HepG2 (cell line): ENCODE data around the gene NREP. TPM values are rescaled to one million over a fixed set of nuclear protein-coding genes. Genes with fewer than 3 reads are reported as not detected.

Source experiments
- ARNTL ChIP-seq: sonication (generic); formaldehyde crosslinking; IDR thresholded peaks from 2 replicates; pipeline ENCODE4 v1.4.0; 2020; ENCODE audit warnings: mild to moderate bottlenecking, missing genetic modification reagents
- ELF3 ChIP-seq: IDR thresholded peaks from 2 replicates; pipeline ENCODE4 v1.6.1; 2016; ENCODE audit warnings: missing genetic modification reagents, missing compliant biosample characterization
- FOXA3 ChIP-seq: IDR thresholded peaks from 2 replicates; pipeline ENCODE4 v1.6.1; 2016; ENCODE audit warnings: missing genetic modification reagents, missing compliant biosample characterization
- GATAD2A ChIP-seq: IDR thresholded peaks from 2 replicates; pipeline ENCODE4 v1.6.1; 2016
- HOXA3 ChIP-seq: sonication (generic); formaldehyde crosslinking; IDR thresholded peaks from 2 replicates; pipeline ENCODE4 v1.5.0; 2020; ENCODE audit warnings: missing genetic modification reagents
- ISL2 ChIP-seq: sonication (generic); formaldehyde crosslinking; IDR thresholded peaks from 2 replicates; pipeline ENCODE4 v1.5.0; 2020; ENCODE audit warnings: missing genetic modification reagents
- SKIL ChIP-seq: sonication (generic); formaldehyde crosslinking; IDR thresholded peaks from 2 replicates; pipeline ENCODE4 v1.8.0; 2022; ENCODE audit warnings: missing genetic modification reagents, mild to moderate bottlenecking, moderate library complexity, borderline replicate concordance
- SOX6 ChIP-seq, 2 experiments: fragments of 450-650 bp in 1 of 2; sonication (generic) in 1 of 2; formaldehyde crosslinking in 1 of 2; IDR thresholded peaks; 2 replicates each; pipeline versions ENCODE4 v1.4.0 to v1.6.1; 2017 to 2020; ENCODE audit warnings: antibody characterized with exemption in 1 of 2, mild to moderate bottlenecking in 1 of 2, missing genetic modification reagents in 1 of 2
- ZBTB37 ChIP-seq: sonication (generic); formaldehyde crosslinking; IDR thresholded peaks from 2 replicates; pipeline ENCODE4 v1.4.0; 2020; ENCODE audit warnings: mild to moderate bottlenecking, missing genetic modification reagents
- ZNF12 ChIP-seq: sonication (generic); formaldehyde crosslinking; IDR thresholded peaks from 2 replicates; pipeline ENCODE4 v1.5.0; 2020; ENCODE audit warnings: missing genetic modification reagents
- ZNF276 ChIP-seq: sonication (generic); formaldehyde crosslinking; IDR thresholded peaks from 2 replicates; pipeline ENCODE4 v1.4.0; 2020; ENCODE audit warnings: mild to moderate bottlenecking, low read depth, missing genetic modification reagents
- ZNF292 ChIP-seq: sonication (generic); formaldehyde crosslinking; IDR thresholded peaks from 2 replicates; pipeline ENCODE4 v1.8.1; 2022; ENCODE audit warnings: mild to moderate bottlenecking, low read depth, missing genetic modification reagents, borderline replicate concordance
- ZNF570 ChIP-seq: sonication (generic); formaldehyde crosslinking; IDR thresholded peaks from 2 replicates; pipeline ENCODE4 v1.4.0; 2020; ENCODE audit warnings: mild to moderate bottlenecking, missing genetic modification reagents, borderline replicate concordance
- ZNF644 ChIP-seq: IDR thresholded peaks from 2 replicates; pipeline ENCODE4 v1.6.1; 2016; ENCODE audit warnings: low read depth
- ZNF646 ChIP-seq: sonication (generic); formaldehyde crosslinking; IDR thresholded peaks from 2 replicates; pipeline ENCODE4 v1.9.0; 2021; ENCODE audit warnings: mild to moderate bottlenecking, missing genetic modification reagents
- ZNF777 ChIP-seq: sonication (generic); formaldehyde crosslinking; IDR thresholded peaks from 2 replicates; pipeline ENCODE4 v1.4.0; 2020; ENCODE audit warnings: missing genetic modification reagents
- polyA plus RNA-seq, 8 experiments: library from polyadenylated mRNA; depleted of rRNA in 3 of 8; stranded (reverse) in 7 of 8; unstranded in 1 of 8; fragments of >200 nt; fragmentation: Illumina TruSeq in 4 of 8; extraction: Trizol in 4 of 8; gene quantifications; 2 replicates each; pipeline versions ENCODE4 v1.2.1 to v1.2.3, GENCODE V29; 2011 to 2016; ENCODE audit warnings: low read depth in 4 of 8, missing spikeins in 1 of 8, mixed read lengths in 1 of 8; ENCODE audit not compliant: insufficient read depth in 1 of 8
- total RNA-seq, 5 experiments: library from RNA; depleted of rRNA; stranded (reverse); fragments of >200 nt; fragmentation: Illumina TruSeq; extraction: Trizol; gene quantifications; 2 replicates each; pipeline ENCODE4 v1.2.3, GENCODE V29; 2016; ENCODE audit warnings: low read depth in 1 of 5

Gene NREP
- total and polyA plus RNA-seq, 2 of the 13 experiments (the other 11 are each of a cell fraction or from before 2014, with no cell fraction given), result 40.5 to 102 TPM

- peak; percentile 85; the same call in 1 of the 2 replicates for TF ChIP-seq ZNF646 (CRISPR knock-in tag)
- TF ChIP-seq ELF3, result peak; percentile 83; the same call in 1 of the 2 replicates
- TF ChIP-seq ZNF12, result peak; percentile 63; the same call in 1 of the 2 replicates
- peak; percentile 91 for TF ChIP-seq GATAD2A (CRISPR knock-in tag)
- peak; percentile 30; the same call in 1 of the 2 replicates for TF ChIP-seq HOXA3 (CRISPR knock-in tag)
- TF ChIP-seq ZNF777 (CRISPR knock-in tag), result no peak
- peak; percentile 27; the same call in 1 of the 2 replicates for TF ChIP-seq SKIL (CRISPR knock-in tag)
- TF ChIP-seq ISL2, result peak; percentile 81
- TF ChIP-seq ZNF292 (CRISPR knock-in tag), result peak; percentile 15; the same call in 1 of the 2 replicates
- no peak for TF ChIP-seq ZNF570
- no peak for TF ChIP-seq SOX6 (IDR thresholded peaks at IDR 0.05)
- TF ChIP-seq SOX6 (CRISPR knock-in tag; IDR thresholded peaks at IDR 0.05), result peak; percentile 73
- TF ChIP-seq ZNF276 (CRISPR knock-in tag), result no peak
- TF ChIP-seq FOXA3 (CRISPR knock-in tag), result peak; percentile 93
- peak; percentile 61; the same call in 1 of the 2 replicates for TF ChIP-seq ARNTL
- peak; percentile 36; the same call in 1 of the 2 replicates for TF ChIP-seq ZNF644
- TF ChIP-seq ZBTB37, result no peak
Measured at GRCh38 chr5:111730659-111731382, 26.2 kb downstream of the NREP start (continued).
